ENCODE data around the gene SSBP3. TPM values are rescaled to one million over a fixed set of nuclear protein-coding genes. Genes with fewer than 3 reads are reported as not detected.
"Not testable (repeated sequence)": the region's sequence is repeated elsewhere in the genome, so short reads cannot be mapped to it uniquely, and the experiment has no call there.

SSBP3 gene
- total and polyA plus RNA-seq, 9 of the 15 experiments (the other 6 are each of a cell fraction or from before 2014, with no cell fraction given), result 8.7 to 108 (median 33.8) TPM

DNA sequence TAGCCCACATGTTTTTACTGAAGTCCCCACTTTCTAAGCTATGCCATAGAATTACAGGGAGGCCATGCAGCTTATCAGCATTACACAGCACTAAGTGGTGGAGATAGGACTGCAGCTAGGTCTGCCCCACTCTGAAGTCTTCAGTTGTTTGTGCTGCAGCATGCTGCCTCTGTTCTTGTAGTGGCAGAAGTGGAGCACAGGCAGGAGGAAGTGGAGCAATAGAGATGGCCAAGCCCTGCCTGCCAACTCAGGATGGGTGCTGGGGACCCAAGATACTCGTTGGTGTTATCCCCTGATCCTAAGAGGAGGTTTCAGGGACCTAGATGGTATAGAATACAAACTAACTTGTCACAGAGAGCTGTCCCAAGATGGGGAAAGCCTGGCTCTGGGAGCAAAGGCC lies 193.3 kb downstream of the SSBP3 start (continued):
- TF ChIP-seq HNRNPH1 (optimal IDR thresholded peaks at IDR 0.05; ENCODE audit: low read depth, low read length) (no peak), XRCC4 (IDR thresholded peaks at IDR 0.05; ENCODE audit: extremely low read depth, insufficient read depth, insufficient read length) (no peak)
- TF ChIP-seq, protein P1, sequence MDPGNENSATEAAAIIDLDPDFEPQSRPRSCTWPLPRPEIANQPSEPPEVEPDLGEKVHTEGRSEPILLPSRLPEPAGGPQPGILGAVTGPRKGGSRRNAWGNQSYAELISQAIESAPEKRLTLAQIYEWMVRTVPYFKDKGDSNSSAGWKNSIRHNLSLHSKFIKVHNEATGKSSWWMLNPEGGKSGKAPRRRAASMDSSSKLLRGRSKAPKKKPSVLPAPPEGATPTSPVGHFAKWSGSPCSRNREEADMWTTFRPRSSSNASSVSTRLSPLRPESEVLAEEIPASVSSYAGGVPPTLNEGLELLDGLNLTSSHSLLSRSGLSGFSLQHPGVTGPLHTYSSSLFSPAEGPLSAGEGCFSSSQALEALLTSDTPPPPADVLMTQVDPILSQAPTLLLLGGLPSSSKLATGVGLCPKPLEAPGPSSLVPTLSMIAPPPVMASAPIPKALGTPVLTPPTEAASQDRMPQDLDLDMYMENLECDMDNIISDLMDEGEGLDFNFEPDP (CRISPR knock-in tag; IDR thresholded peaks at IDR 0.05), result no peak
- TF ChIP-seq, protein P2, sequence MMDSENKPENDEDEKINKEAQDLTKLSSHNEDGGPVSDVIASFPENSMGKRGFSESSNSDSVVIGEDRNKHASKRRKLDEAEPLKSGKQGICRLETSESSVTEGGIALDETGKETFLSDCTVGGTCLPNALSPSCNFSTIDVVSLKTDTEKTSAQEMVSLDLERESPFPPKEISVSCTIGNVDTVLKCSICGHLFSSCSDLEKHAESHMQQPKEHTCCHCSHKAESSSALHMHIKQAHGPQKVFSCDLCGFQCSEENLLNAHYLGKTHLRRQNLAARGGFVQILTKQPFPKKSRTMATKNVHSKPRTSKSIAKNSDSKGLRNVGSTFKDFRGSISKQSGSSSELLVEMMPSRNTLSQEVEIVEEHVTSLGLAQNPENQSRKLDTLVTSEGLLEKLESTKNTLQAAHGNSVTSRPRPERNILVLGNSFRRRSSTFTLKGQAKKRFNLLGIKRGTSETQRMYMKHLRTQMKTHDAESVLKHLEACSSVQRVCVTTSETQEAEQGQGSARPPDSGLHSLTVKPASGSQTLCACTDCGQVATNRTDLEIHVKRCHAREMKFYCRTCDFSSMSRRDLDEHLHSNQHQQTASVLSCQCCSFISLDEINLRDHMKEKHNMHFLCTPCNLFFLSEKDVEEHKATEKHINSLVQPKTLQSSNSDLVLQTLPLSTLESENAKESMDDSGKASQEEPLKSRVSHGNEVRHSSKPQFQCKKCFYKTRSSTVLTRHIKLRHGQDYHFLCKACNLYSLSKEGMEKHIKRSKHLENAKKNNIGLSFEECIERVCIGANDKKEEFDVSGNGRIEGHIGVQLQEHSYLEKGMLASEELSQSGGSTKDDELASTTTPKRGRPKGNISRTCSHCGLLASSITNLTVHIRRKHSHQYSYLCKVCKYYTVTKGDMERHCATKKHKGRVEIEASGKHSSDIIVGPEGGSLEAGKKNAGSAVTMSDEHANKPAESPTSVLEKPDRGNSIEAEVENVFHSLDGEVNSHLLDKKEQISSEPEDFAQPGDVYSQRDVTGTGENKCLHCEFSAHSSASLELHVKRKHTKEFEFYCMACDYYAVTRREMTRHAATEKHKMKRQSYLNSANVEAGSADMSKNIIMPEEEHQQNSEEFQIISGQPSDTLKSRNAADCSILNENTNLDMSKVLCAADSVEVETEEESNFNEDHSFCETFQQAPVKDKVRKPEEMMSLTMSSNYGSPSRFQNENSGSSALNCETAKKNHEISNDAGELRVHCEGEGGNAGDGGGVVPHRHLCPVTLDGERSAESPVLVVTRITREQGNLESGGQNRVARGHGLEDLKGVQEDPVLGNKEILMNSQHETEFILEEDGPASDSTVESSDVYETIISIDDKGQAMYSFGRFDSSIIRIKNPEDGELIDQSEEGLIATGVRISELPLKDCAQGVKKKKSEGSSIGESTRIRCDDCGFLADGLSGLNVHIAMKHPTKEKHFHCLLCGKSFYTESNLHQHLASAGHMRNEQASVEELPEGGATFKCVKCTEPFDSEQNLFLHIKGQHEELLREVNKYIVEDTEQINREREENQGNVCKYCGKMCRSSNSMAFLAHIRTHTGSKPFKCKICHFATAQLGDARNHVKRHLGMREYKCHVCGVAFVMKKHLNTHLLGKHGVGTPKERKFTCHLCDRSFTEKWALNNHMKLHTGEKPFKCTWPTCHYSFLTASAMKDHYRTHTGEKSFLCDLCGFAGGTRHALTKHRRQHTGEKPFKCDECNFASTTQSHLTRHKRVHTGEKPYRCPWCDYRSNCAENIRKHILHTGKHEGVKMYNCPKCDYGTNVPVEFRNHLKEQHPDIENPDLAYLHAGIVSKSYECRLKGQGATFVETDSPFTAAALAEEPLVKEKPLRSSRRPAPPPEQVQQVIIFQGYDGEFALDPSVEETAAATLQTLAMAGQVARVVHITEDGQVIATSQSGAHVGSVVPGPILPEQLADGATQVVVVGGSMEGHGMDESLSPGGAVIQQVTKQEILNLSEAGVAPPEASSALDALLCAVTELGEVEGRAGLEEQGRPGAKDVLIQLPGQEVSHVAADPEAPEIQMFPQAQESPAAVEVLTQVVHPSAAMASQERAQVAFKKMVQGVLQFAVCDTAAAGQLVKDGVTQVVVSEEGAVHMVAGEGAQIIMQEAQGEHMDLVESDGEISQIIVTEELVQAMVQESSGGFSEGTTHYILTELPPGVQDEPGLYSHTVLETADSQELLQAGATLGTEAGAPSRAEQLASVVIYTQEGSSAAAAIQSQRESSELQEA (IDR thresholded peaks at IDR 0.05; ENCODE audit: low read depth), result no peak
- TF ChIP-seq, protein P3, sequence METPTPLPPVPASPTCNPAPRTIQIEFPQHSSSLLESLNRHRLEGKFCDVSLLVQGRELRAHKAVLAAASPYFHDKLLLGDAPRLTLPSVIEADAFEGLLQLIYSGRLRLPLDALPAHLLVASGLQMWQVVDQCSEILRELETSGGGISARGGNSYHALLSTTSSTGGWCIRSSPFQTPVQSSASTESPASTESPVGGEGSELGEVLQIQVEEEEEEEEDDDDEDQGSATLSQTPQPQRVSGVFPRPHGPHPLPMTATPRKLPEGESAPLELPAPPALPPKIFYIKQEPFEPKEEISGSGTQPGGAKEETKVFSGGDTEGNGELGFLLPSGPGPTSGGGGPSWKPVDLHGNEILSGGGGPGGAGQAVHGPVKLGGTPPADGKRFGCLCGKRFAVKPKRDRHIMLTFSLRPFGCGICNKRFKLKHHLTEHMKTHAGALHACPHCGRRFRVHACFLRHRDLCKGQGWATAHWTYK (CRISPR knock-in tag; IDR thresholded peaks at IDR 0.05), result no peak

DNA sequence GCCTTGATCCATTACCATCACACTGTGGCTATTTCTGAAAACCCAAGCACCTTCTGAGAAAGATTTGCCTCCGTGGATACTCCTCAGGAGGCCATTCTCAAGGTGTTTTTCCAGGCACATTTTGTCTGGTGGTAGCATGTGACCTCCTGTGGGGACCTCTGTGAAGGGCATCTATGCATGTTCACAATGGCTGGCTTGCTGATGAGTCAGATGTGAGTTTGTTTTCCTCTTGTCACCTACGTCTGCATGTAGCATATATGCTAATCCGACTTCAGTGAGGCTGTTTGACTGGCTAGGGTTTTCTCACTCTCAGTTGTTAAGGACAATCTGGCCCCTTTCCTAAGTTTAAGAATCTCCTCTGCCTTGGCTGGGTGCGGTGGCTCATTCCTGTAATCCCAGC lies 198.3 kb downstream of the SSBP3 start:
- intact Hi-C loops (cut with micrococcal nuclease); POLR2A ChIA-PET; H3K9me1 ChIP-seq (ENCODE audit: control insufficient read depth, insufficient read depth, low read length); DNase-seq (ENCODE audit: extremely low read depth in 1 of 4, low spot score in 3 of 4); H4K20me1 ChIP-seq (replicated peaks; ENCODE audit: control insufficient read depth, insufficient read depth, low read length); ATAC-seq; H3K27me3 ChIP-seq (ENCODE audit: control insufficient read depth in 2 of 2, insufficient read depth in 2 of 2, low read length in 2 of 2); H2AFZ ChIP-seq (ENCODE audit: low read depth, low read length); FAIRE-seq; BruUV-seq (replicated peaks); H3K9ac ChIP-seq (ENCODE audit: insufficient read depth in 1 of 2, low read depth in 2 of 2, low read length in 2 of 2); H3K4me2 ChIP-seq (ENCODE audit: insufficient read depth, low read length); in situ Hi-C loops (cut with MboI); H3K9me3 ChIP-seq (replicated peaks; ENCODE audit: control insufficient read depth, insufficient read depth, low read depth, low read length); H3K27ac ChIP-seq (ENCODE audit: extremely low read depth, low read depth, low read length); CTCF ChIA-PET (ENCODE audit: low intra/inter-chr PET ratio); H3K4me3 ChIP-seq: not testable (repeated sequence)
- Histone ChIP-seq H3K79me2 (ENCODE audit: control insufficient read depth, insufficient read depth, low read length) (peaks cover 24% of the 10 kb centered on the region), H3K36me3 (ENCODE audit: control insufficient read depth, insufficient read depth, low read length) (peaks cover 89% of the 10 kb centered on the region), H3K4me1 (replicated peaks in 1 of 2; ENCODE audit: control insufficient read depth in 2 of 2, insufficient read depth in 2 of 2, low read length in 2 of 2) (peaks cover 8 to 13% of the 10 kb centered on the region in 2 experiments; a peak in 3 of 5 replicates)
- WGBS (ENCODE audit: insufficient coverage, low coverage, missing lambda C conversion rate), result 79% methylated on average over 3 of the region's 4 CpGs
